ENCODE data around the gene PRDM16. TPM values are rescaled to one million over a fixed set of nuclear protein-coding genes. Genes with fewer than 3 reads are reported as not detected.

Gene PRDM16
- total RNA-seq, 4 donors from 2014 or later, result 5.4 to 13.2 (median 7.7) TPM

GRCh38 chr1:3453891-3454810, 385.1 kb downstream of the PRDM16 start, which contains the start of gene ARHGEF16:
TSS of gene ARHGEF16 (plus strand) at chr1:3454665. CDS start at chr1:3463085, 8,420 bp downstream.
- TF ChIP-seq CTCF (IDR thresholded peaks at IDR 0.05) (peak; percentile 11 to 84 (median 58)), POLR2A (IDR thresholded peaks at IDR 0.05) (peak in 1 of 2 donors; percentile 18)
- Histone ChIP-seq H3K9me3 (no peaks in the 10 kb centered on the region), H3K4me1 (peaks cover 8 to 55% (median 13%) of the 10 kb centered on the region in 4 donors), H3K36me3 (no peaks in the 10 kb centered on the region), H3K4me3 (peak within 1 kb of the TSS; percentile 51 to 97 (median 75)), H3K27me3 (no peaks in the 10 kb centered on the region), H3K27ac (peak within 1 kb of the TSS in 3 of 4 donors; percentile 90 to 99 (median 98))
- DNase-seq, result peak; percentile 29 to 96 (median 92)

GRCh38 chr1:3454811-3455618, 386.0 kb downstream of the PRDM16 start:
- H3K27ac ChIP-seq, result peak overlapping the region in 3 of 4 donors; percentile 90 to 99 (median 98)
- H3K9me3 ChIP-seq, result no peaks in the 10 kb centered on the region
- DNase-seq, result peak in 2 of 3 donors; percentile 72 to 80
- peaks cover 8 to 64% (median 14%) of the 10 kb centered on the region in 4 donors for H3K4me1 ChIP-seq
- H3K27me3 ChIP-seq, result no peaks in the 10 kb centered on the region
- no peak for TF ChIP-seq CTCF (IDR thresholded peaks at IDR 0.05)
- peak in 1 of 2 donors; percentile 15 for TF ChIP-seq POLR2A (IDR thresholded peaks at IDR 0.05)
- H3K4me3 ChIP-seq, result peak overlapping the region; percentile 51 to 97 (median 75)
- no peaks in the 10 kb centered on the region for H3K36me3 ChIP-seq

- peak overlapping the region in 3 of 4 donors; percentile 90 to 99 (median 98) for H3K27ac ChIP-seq
- H3K27me3 ChIP-seq, result no peaks in the 10 kb centered on the region
- H3K9me3 ChIP-seq, result no peaks in the 10 kb centered on the region
- TF ChIP-seq CTCF (IDR thresholded peaks at IDR 0.05) (no peak), POLR2A (IDR thresholded peaks at IDR 0.05) (no peak)
- H3K36me3 ChIP-seq, result no peaks in the 10 kb centered on the region
- DNase-seq, result no peak
- H3K4me3 ChIP-seq, result peak overlapping the region in 3 of 4 donors; percentile 51 to 97 (median 94)
- H3K4me1 ChIP-seq, result peaks cover 8 to 69% (median 16%) of the 10 kb centered on the region in 4 donors
Measured at GRCh38 chr1:3455670-3456448, 386.9 kb downstream of the PRDM16 start.

- Histone ChIP-seq H3K4me1 (peaks cover 8 to 75% (median 17%) of the 10 kb centered on the region in 4 donors), H3K36me3 (no peaks in the 10 kb centered on the region), H3K4me3 (peak overlapping the region in 2 of 4 donors; percentile 94 to 97), H3K27ac (peak overlapping the region in 3 of 4 donors; percentile 90 to 99 (median 98)), H3K9me3 (no peaks in the 10 kb centered on the region), H3K27me3 (no peaks in the 10 kb centered on the region)
- TF ChIP-seq CTCF (IDR thresholded peaks at IDR 0.05) (no peak), POLR2A (IDR thresholded peaks at IDR 0.05) (peak; percentile 49 to 76)
- peak in 2 of 3 donors; percentile 84 to 85 for DNase-seq
Measured at GRCh38 chr1:3456449-3456963, 387.5 kb downstream of the PRDM16 start.
